ENCODE results near the gene PRM1.

GRCh38 chr16:11306381-11306780 is 25.3 kb upstream of the PRM1 start:
- TF ChIP-seq CEBPB (IDR thresholded peaks at IDR 0.05; ENCODE audit: borderline replicate concordance, low read depth, low read length) (no peak), ZNF678 (CRISPR knock-in tag; IDR thresholded peaks at IDR 0.05) (no peak), CTCF (CRISPR knock-in tag; IDR thresholded peaks at IDR 0.05) (no peak), MEIS1 (CRISPR knock-in tag; IDR thresholded peaks at IDR 0.05; ENCODE audit: borderline replicate concordance) (no peak), ZNF761 (CRISPR knock-in tag; conservative IDR thresholded peaks at IDR 0.05) (no peak; the same call in 1 of the 2 replicates), SSRP1 (CRISPR knock-in tag; IDR thresholded peaks at IDR 0.05) (no peak), ZNF17 (CRISPR knock-in tag; IDR thresholded peaks at IDR 0.05) (no peak), KDM5A (IDR thresholded peaks at IDR 0.05; ENCODE audit: borderline replicate concordance, low read length) (no peak), ZNF251 (CRISPR knock-in tag; IDR thresholded peaks at IDR 0.05) (no peak), NFIC (IDR thresholded peaks at IDR 0.05; ENCODE audit: low read length) (no peak)
